Middle frontal gyrus (tissue), 1 donor: ENCODE measurements around the gene STAG1.
"Not testable (repeated sequence)": the region's sequence is repeated elsewhere in the genome, so short reads cannot be mapped to it uniquely, and the experiment has no call there.

Experiments
- DNase-seq: peaks from one replicate; pipeline ENCODE4 v3.0.0-alpha.2; 2015; ENCODE audit warnings: low spot score; ENCODE audit errors: extremely low spot score

The STAG1 gene

GRCh38 chr3:136745916-136746315, 6.3 kb downstream of the STAG1 start:
- no peak for DNase-seq

DNA sequence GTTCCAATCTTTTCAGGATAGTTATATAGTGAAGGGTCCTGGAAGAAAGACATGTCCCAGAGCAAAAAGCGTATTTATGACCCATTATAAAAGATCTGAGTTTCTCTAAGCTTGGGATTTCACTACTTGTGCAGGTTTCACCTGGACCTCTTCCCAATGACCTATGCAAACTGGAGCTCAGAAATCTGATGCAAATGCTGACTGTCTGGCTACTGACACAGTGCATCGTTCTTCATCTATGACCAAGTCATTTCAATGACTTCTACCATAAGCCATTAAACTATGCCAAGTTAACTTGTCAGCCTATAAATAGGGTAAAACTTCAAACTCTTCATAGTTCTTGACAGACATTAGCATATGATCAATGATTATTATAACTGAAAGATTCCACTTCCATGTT, 11.1 kb downstream of the STAG1 start:
- no peak for DNase-seq

GRCh38 chr3:136740351-136740958, 11.7 kb downstream of the STAG1 start:
- DNase-seq = no peak

DNA sequence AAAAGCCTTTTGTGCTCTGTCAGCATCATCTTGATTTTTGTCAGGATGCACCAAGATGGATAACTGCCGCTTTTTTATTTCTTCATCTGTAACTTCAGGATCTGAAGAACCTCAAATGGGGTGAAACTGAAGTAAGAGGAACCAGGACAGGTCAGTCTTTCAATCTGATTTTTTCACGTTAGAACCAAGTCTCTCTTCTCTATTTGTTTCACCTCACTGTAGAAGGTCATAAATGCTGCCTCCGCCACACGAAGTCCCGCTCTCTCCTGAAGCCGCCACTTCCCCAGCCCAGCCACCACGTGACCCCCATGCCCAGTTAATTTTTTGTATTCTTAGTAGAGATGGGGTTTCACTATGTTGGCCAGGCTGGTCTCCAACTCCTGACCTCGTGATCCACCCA, 15.2 kb downstream of the STAG1 start:
- not testable (repeated sequence) for DNase-seq

DNA sequence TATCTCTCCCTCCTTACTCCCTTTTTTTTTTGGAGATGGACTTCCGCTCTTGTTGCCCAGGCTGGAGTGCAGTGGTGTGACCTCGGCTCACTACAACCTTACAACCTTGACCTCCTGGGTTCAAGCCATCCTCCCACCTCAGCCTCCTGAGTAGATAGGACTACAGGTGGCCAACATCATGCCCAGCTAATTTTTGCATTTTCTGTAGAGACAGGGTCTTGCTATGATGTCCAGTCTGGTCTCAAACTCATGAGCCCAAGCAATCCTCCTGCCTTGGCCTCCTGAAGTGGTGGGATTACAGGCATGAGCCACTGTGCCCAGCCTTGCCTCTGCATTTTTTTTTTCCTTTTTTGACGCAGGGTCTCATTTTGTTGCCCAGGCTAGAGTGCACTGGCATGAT, 17.1 kb downstream of the STAG1 start:
- no peak for DNase-seq

- DNase-seq = no peak
Measured at GRCh38 chr3:136734382-136735070, 17.7 kb downstream of the STAG1 start.

GRCh38 chr3:136733317-136733833, 18.8 kb downstream of the STAG1 start:
- no peak for DNase-seq

DNA sequence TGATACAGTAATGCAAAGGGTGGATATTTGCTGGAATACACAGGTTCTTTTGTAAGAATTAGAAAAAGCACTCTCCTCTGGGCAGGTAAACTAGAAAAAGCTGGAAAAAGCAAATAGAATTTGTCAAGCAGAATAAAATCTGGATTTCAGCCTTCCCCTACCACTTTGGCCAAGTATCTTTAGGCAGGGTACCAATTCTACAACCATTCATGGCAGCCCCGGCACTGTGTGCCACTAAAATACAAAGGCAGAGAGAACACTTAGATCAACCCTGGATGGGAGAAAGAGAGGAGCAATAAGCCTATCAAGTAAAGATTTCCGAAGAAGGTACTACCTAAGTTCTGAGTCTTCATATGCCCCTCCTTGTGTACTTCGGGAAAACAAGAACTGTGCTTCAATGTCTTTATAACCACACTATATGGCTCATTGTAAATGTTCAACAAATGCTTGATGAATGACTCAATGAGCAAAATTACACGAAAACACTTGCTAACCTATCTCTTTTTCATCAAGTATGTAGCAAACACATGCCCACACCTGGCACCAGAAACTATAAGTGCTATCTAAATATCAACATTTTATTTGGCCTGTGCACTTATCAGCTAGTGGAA, 20.8 kb downstream of the STAG1 start:
- DNase-seq = no peak

- no peak for DNase-seq
Measured at GRCh38 chr3:136730595-136731273, 21.4 kb downstream of the STAG1 start.

DNA sequence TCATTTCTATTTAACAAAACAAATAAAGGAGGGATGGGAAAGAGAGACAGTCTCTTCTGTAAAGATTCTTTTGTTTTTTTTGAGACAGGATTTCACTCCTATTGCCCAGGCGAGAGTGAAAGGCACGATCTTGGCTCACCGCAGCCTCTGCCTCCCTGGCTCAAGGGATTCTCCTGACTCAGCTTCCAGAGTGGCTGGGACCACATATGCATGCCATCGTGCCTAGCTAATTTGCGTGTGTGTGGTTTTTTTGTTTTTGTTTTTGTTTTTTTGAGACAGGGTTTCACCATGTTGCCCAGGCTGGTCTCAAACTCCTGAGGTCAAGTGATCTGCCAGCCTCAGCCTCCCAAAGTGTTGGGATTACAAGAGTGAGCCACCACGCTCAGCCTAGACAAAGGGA, 23.3 kb downstream of the STAG1 start:
- DNase-seq = no peak

GRCh38 chr3:136728473-136728872, 23.7 kb downstream of the STAG1 start:
- no peak for DNase-seq

DNA sequence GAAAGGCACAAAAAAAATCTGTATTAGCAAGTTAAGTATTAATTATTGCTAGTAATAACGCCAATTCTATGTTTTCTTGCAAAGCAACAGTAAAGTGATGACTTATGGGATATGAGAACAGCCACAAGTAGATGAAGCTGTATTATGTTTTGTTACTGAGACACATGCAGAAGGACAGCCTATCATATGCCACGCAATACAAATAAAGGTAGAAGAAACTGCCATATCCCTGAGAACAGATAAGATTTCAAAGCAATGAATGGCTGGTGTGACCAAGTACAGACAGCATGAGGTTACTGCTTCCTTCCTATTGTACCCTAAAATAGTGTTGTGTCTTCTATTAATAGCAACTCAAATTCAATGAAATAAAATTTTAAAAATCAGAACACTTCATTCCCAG, 26.7 kb downstream of the STAG1 start:
- no peak for DNase-seq

DNA sequence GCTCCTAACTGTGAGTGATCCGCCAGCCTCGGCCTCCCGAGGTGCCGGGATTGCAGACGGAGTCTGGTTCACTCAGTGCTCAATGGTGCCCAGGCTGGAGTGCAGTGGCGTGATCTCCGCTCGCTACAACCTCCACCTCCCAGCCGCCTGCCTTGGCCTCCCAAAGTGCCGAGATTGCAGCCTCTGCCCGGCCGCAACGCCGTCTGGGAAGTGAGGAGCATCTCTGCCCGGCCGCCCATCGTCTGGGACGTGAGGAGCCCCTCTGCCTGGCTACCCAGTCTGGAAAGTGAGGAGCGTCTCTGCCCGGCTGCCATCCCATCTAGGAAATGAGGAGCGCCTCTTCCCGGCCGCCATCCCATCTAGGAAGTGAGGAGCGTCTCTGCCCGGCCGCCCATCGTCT, 29.3 kb downstream of the STAG1 start:
- not testable (repeated sequence) for DNase-seq

GRCh38 chr3:136722399-136722798, 29.8 kb downstream of the STAG1 start:
- not testable (repeated sequence) for DNase-seq

- DNase-seq = no peak
Measured at GRCh38 chr3:136720091-136720490, 32.1 kb downstream of the STAG1 start.

DNA sequence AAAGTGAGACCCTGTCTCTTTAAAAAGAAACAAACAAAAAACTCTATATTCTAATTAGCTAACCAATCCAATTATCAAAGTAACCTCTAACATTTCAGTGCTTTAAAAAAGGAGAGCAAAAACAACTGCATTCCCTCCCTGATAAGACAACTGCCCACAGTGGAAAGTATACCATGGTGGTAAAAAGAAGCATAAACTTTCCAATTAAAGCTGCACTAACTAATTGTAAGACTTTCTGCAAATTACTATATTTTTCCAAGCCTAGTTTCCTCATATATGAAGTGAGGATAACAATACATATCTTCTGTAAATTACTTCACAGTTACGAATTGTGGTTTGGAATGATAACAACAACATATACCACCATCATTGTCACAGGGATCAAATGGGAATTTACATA, 35.5 kb downstream of the STAG1 start:
- DNase-seq = no peak

- no peak for DNase-seq
Measured at GRCh38 chr3:136714020-136714419, 38.2 kb downstream of the STAG1 start.

DNA sequence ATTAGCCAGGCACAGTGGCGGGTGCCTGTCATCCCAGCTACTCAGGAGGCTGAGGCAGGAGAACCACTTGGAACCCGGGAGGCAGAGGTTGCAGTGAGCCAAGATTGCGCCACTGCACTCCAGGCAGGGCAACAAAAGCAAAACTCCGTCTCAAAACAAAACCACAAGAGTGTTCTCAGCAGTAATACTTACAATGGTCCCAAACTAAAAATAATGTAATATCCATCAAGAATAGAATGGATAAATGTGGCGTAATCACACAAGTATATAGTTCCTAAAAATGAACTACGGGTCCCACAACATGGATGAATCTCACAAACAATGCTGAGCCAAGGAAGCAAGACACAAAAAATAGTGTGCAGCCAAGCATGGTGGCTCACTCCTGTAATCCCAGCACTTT, 39.2 kb downstream of the STAG1 start:
- no peak for DNase-seq

DNA sequence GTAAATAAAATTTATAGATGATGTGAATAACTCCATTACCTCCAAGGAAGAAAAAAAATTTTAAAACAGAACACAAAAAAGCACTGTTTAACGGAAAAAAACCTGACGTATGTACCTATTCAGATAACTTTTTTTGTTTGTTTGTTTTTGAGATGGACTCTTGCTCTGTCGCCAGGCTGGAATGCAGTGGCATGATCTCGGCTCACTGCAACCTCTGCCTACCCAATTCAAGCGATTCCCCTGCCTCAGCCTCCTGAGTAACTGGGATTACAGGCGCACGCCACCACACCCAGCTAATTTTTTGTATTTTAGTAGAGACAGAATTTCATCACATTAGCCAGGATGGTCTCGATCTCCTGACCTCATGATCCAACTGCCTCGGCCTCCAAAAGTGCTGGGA, 40.3 kb downstream of the STAG1 start:
- not testable (repeated sequence) for DNase-seq

- DNase-seq = no peak
Measured at GRCh38 chr3:136711277-136711676, 40.9 kb downstream of the STAG1 start.

GRCh38 chr3:136709775-136710174, 42.4 kb downstream of the STAG1 start:
- DNase-seq = not testable (repeated sequence)
